ENCODE data around the gene NTNG1.

- no peak for TF ChIP-seq CTCF (IDR thresholded peaks at IDR 0.05; ENCODE audit: borderline replicate concordance, extremely low read depth, low read length, poor library complexity, severe bottlenecking)
- no peak for TF ChIP-seq EZH2 (IDR thresholded peaks at IDR 0.05; ENCODE audit: borderline replicate concordance, low read depth, low read length, severe bottlenecking)
These were observed 114.6 kb downstream of the NTNG1 start for GRCh38 chr1:107255469-107255868.

Data from DND-41 (cell line).